Endothelial cell of umbilical vein (primary cell): ENCODE results near the gene BCL7C. TPM values are rescaled to one million over a fixed set of nuclear protein-coding genes. Genes with fewer than 3 reads are reported as not detected.

Experiments
- BruUV-seq: library from RNA; stranded (reverse); fragments of 400-500 nt; replicated peaks from 2 replicates; lab custom pipeline; 2021; lab: Mats Ljungman, UMichigan
- CTCF ChIA-PET: fragments of 300-600, 350-600 bp; sonication (Branson Sonifier 250); formaldehyde crosslinking; loops from one replicate; lab custom pipeline; 2021; ENCODE audit warnings: antibody characterized with exemption, inconsistent platforms; lab: Charles Lee
- POLR2A ChIA-PET: fragments of 300-600, 350-600 bp; sonication (Branson Sonifier 250); formaldehyde crosslinking; loops from one replicate; lab custom pipeline; 2021; ENCODE audit warnings: antibody characterized with exemption, inconsistent platforms; lab: Charles Lee
- DNase-seq: peaks from one replicate; pipeline ENCODE4 v3.0.0-alpha.2; 2011; ENCODE audit warnings: low read depth, low spot score
- FAIRE-seq: peaks from 2 replicates; lab custom pipeline; 2011; peaks lifted over from hg19 to GRCh38; lab: Jason Lieb, UNC
- H2AFZ ChIP-seq: 2 replicates; pipeline ENCODE4 v1.6.0; 2012; ENCODE audit warnings: low read depth, low read length, control low read depth, inconsistent platforms
- H3K27ac ChIP-seq: 2 replicates; pipeline ENCODE4 v1.5.1; 2011; ENCODE audit warnings: low read depth, mild to moderate bottlenecking, control low read depth, low read length, moderate library complexity; ENCODE audit not compliant: insufficient read depth
- H3K27me3 ChIP-seq, 2 experiments: 2 replicates each; pipeline versions ENCODE4 v1.6.0 to v1.6.1; 2011; ENCODE audit warnings: low read length in 2 of 2, mixed read lengths in 1 of 2; ENCODE audit not compliant: control insufficient read depth in 2 of 2, insufficient read depth in 2 of 2
- H3K36me3 ChIP-seq, 2 experiments: 2 replicates in 1 of 2; 3 replicates in 1 of 2; pipeline ENCODE4 v1.5.1; 2011; ENCODE audit warnings: low read length in 2 of 2, mild to moderate bottlenecking in 1 of 2, moderate library complexity in 1 of 2; ENCODE audit not compliant: control insufficient read depth in 2 of 2, insufficient read depth in 2 of 2; ENCODE audit errors: extremely low read depth in 1 of 2
- H3K4me1 ChIP-seq: 3 replicates; pipeline ENCODE4 v1.5.1; 2011; ENCODE audit warnings: mild to moderate bottlenecking, low read length; ENCODE audit not compliant: control insufficient read depth, insufficient read depth; ENCODE audit errors: extremely low read depth
- H3K4me2 ChIP-seq: 2 replicates; pipeline ENCODE4 v1.6.1; 2011; ENCODE audit warnings: low read length, control low read depth, mixed read lengths; ENCODE audit not compliant: insufficient read depth
- H3K4me3 ChIP-seq, 3 experiments: fragments of 200-600 bp in 1 of 3; sonication (generic), shearing (Covaris generic) in 1 of 3; replicated peaks in 1 of 3; 2 replicates each; pipeline ENCODE4 v1.5.1; 2011 to 2016; ENCODE audit warnings: control low read depth in 3 of 3, low read length in 3 of 3, mild to moderate bottlenecking in 2 of 3, inconsistent platforms in 1 of 3, low read depth in 1 of 3, moderate library complexity in 1 of 3; ENCODE audit not compliant: insufficient read depth in 1 of 3
- H3K79me2 ChIP-seq: 2 replicates; pipeline ENCODE4 v1.6.0; 2012; ENCODE audit warnings: low read length, inconsistent platforms; ENCODE audit not compliant: control insufficient read depth, insufficient read depth
- H3K9ac ChIP-seq: replicated peaks from 2 replicates; pipeline ENCODE3; 2011; ENCODE audit warnings: low read length, control low read depth; ENCODE audit not compliant: insufficient read depth; ENCODE audit errors: extremely low read depth
- H3K9me1 ChIP-seq: replicated peaks from 3 replicates; pipeline ENCODE4 v1.6.0; 2011; ENCODE audit warnings: mild to moderate bottlenecking, low read length; ENCODE audit not compliant: control insufficient read depth, insufficient read depth; ENCODE audit errors: extremely low read depth
- H3K9me3 ChIP-seq: replicated peaks from 2 replicates; pipeline ENCODE4 v1.5.1; 2012; ENCODE audit warnings: low read length, inconsistent platforms; ENCODE audit not compliant: control insufficient read depth, insufficient read depth
- H4K20me1 ChIP-seq: replicated peaks from 2 replicates; pipeline ENCODE3; 2011; ENCODE audit warnings: mild to moderate bottlenecking, low read length; ENCODE audit not compliant: control insufficient read depth, insufficient read depth; ENCODE audit errors: extremely low read depth
- CTCF ChIP-seq, 2 donors: IDR thresholded peaks; 1 replicate in 1 of 2; 2 replicates in 1 of 2; pipeline ENCODE4 v1.5.1; 2011; ENCODE audit warnings: low read length in 2 of 2, mild to moderate bottlenecking in 2 of 2, moderate library complexity in 2 of 2, control low read depth in 1 of 2, inconsistent platforms in 1 of 2, low read depth in 1 of 2; ENCODE audit not compliant: insufficient read depth in 1 of 2; ENCODE audit errors: extremely low read depth in 1 of 2
- EZH2 ChIP-seq: IDR thresholded peaks from 2 replicates; pipeline ENCODE4 v1.6.1; 2012; ENCODE audit warnings: borderline replicate concordance, low read depth, mild to moderate bottlenecking, moderate library complexity, low read length, inconsistent platforms; ENCODE audit not compliant: severe bottlenecking
- FOS ChIP-seq: IDR thresholded peaks from 2 replicates; pipeline ENCODE4 v1.6.1; 2011; ENCODE audit warnings: mild to moderate bottlenecking, low read length, moderate library complexity, borderline replicate concordance; ENCODE audit not compliant: insufficient read depth
- GATA2 ChIP-seq: IDR thresholded peaks from 2 replicates; pipeline ENCODE4 v1.7.0; 2011; ENCODE audit warnings: low read depth, mild to moderate bottlenecking, moderate library complexity, mixed read lengths, low read length; ENCODE audit not compliant: insufficient read length, insufficient read depth
- JUN ChIP-seq: IDR thresholded peaks from 2 replicates; pipeline ENCODE4 v1.6.1; 2011; ENCODE audit warnings: borderline replicate concordance, low read depth; ENCODE audit not compliant: insufficient read length, insufficient read depth
- MAX ChIP-seq: IDR thresholded peaks from 2 replicates; pipeline ENCODE4 v1.6.1; 2011; ENCODE audit not compliant: insufficient read depth, insufficient read length
- MYC ChIP-seq: IDR thresholded peaks from one replicate; pipeline ENCODE4 v1.6.1; 2011; ENCODE audit warnings: mild to moderate bottlenecking, low read depth, low read length
- POLR2A ChIP-seq: IDR thresholded peaks from 2 replicates; pipeline ENCODE4 v1.6.1; 2012; ENCODE audit warnings: low read depth, mild to moderate bottlenecking, control low read depth, low read length
- POLR2AphosphoS5 ChIP-seq: IDR thresholded peaks from 2 replicates; pipeline ENCODE4 v1.6.1; 2012; ENCODE audit warnings: low read depth, mild to moderate bottlenecking, control low read depth, low read length, moderate library complexity; ENCODE audit not compliant: insufficient read depth
- dilution Hi-C: fragments of 300-500 bp; cut with MboI; formaldehyde crosslinking; loops from one replicate; pipeline ENCODE4 v1.15.0; 2019; ENCODE audit warnings: low sequenced_read_pairs; ENCODE audit not compliant: extremely low pct_ligation_motif_present
- intact Hi-C: fragments of 100-400 bp; cut with micrococcal nuclease; formaldehyde crosslinking; loops from one replicate; pipeline ENCODE4 v1.10.0; 2022
- polyA plus RNA-seq, 4 experiments: library from polyadenylated mRNA; depleted of rRNA in 3 of 4; stranded (reverse) in 3 of 4; unstranded in 1 of 4; fragments of >200 nt; gene quantifications; 2 replicates each; pipeline versions ENCODE4 v1.2.1 to v1.2.3, GENCODE V29; 2011 to 2012; ENCODE audit warnings: missing spikeins in 1 of 4
- total RNA-seq: library from RNA; stranded (reverse); gene quantifications from 2 replicates; pipeline ENCODE4 v1.2.3, GENCODE V29; 2021

Gene BCL7C
- total and polyA plus RNA-seq, 2 donors (not counting 3 experiments of a cell fraction or from before 2014, with no cell fraction given) = 30.2 to 38.3 TPM

GRCh38 chr16:30888856-30889499, 4.9 kb downstream of the BCL7C start:
- CTCF ChIA-PET = interaction anchor here (1.1 to 1.7 kb wide), 3 partner anchors 13 to 44 kb away, joined by 3 to 5 read pairs (median 4); no protein-coding TSS in a partner anchor
- Histone ChIP-seq H3K27me3 (no peaks in the 10 kb centered on the region), H3K79me2 (peaks cover 9% of the 10 kb centered on the region), H3K9me1 (no peaks in the 10 kb centered on the region), H3K4me3 (no peak overlapping the region), H2AFZ (no peak overlapping the region), H3K36me3 (peaks cover 2 to 12% of the 10 kb centered on the region in 2 experiments), H3K9ac (no peak overlapping the region), H3K4me1 (peaks cover 7% of the 10 kb centered on the region), H3K4me2 (no peak overlapping the region), H3K27ac (no peak overlapping the region), H3K9me3 (no peaks in the 10 kb centered on the region), H4K20me1 (no peaks in the 10 kb centered on the region)
- intact Hi-C loops (no loop called here), dilution Hi-C loops (no loop called here)
- POLR2A ChIA-PET = no interaction called here
- TF ChIP-seq MAX (no peak), JUN (no peak), POLR2AphosphoS5 (no peak), CTCF (IDR thresholded peaks at IDR 0.05; ENCODE audit: extremely low read depth in 1 of 2, insufficient read depth in 1 of 2, low read depth in 1 of 2, low read length in 2 of 2) (no peak), FOS (no peak), GATA2 (no peak), POLR2A (no peak), EZH2 (no peak), MYC (no peak)
- DNase-seq (no peak), FAIRE-seq (no peak)
- BruUV-seq = no TSS peak
